ENCODE results near the gene LMNA.

GRCh38 chr1:156080241-156080862, 34.2 kb upstream of the LMNA start:
- TF ChIP-seq POLR2A (IDR thresholded peaks at IDR 0.05), result no peak
- no peak for TF ChIP-seq CTCF (IDR thresholded peaks at IDR 0.05 in 4 of 5, conservative IDR thresholded peaks at IDR 0.05 in 1 of 5)

Measured in gastrocnemius medialis (tissue), 4 donors.